HG03095 (cell line): Measurements from ENCODE around the gene BRAF.
"Not testable (repeated sequence)": the region's sequence is repeated elsewhere in the genome, so short reads cannot be mapped to it uniquely, and the experiment has no call there.

ENCODE experiments used
- ATAC-seq: cut with Tn5 transposase; IDR thresholded peaks from one replicate; pipeline ENCODE4 v1.9.1; 2021; ENCODE audit warnings: moderate library complexity; ENCODE audit not compliant: unreplicated experiment

The BRAF gene

GRCh38 chr7:140684066-140684950 is 240.4 kb downstream of the BRAF start:
- no peak for ATAC-seq

- no peak for ATAC-seq
Measured at GRCh38 chr7:140683657-140684056, 241.1 kb downstream of the BRAF start.

DNA sequence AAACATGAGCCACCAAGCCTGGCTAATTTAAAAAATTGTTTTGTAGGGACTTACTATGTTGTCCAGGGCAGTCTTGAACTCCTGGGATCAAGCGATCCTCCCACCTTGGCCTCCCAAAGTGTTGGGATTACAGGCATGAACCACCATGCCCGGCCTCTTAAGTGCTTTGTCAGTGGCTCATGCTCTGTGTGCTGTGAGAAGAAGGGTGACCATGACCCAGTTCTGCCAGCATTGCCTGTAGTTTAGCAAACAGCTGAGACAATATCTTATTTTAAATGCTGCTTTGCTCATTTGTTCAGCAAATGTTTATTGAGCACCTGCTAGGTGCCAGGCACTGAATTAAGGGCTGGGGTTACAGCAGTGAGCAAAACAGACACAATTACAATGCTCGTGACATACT is 243.0 kb downstream of the BRAF start:
- no peak for ATAC-seq

DNA sequence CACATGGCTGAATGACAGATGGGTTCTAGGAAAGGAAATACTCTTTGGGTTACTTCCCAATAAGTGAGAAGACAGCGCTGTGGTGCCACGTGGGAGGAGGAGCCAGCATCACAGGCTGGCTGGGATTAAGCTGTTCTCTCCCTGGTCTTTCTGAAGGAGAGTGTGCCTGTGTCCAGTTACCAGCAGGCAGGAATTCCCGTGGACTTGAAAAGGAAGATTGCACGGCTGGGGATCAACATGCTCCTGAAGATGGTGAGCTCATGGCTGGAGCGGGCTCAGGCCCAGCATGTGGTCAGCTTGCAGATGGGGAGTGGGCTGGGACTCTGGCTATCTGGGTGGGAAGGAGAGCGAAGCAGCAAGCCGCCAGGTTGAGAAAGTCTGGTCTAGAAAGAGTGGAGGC is 243.8 kb downstream of the BRAF start:
- ATAC-seq = no peak

DNA sequence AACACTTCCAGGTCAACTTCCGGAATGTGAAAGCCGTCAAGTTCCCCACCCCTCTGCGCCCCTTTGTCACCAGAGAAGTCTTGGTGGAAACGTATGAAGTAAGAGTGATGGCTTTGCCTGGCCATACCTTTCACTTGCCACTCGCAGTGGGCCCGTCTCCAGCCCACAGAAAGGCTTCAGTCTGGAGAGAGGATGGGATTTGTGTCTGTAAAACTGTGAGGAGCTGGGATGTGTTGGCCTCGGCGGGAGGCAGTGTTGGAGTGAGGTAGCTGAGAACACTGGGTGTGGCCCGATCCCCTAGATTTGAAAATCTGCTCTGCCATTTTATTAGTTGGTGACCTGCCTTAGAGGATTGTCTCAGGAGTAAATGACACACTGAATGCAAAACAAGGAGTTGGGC is 245.5 kb downstream of the BRAF start:
- ATAC-seq = no peak

- no peak for ATAC-seq
Measured at GRCh38 chr7:140678816-140679130, 246.0 kb downstream of the BRAF start.

GRCh38 chr7:140678081-140678815 is 246.5 kb downstream of the BRAF start:
- ATAC-seq = no peak

DNA sequence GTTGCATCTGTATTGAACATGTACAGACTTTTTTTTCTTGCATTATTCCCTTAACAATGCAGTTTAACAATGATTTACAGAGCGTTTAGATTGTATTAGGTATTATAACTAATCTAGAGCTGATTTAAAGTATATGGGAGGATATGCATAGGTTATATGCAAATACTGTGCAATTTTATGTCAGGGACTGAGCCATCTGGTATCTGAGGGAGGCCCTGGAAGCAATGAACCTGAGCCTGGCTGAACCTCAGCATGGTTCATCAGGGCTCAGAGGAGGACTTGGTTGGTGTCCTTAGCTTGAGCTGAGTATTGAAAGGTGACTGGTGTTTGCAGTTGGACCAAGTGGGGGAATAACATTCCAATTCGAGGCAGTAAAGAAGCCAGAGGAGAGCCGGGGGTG is 247.2 kb downstream of the BRAF start:
- ATAC-seq = no peak

GRCh38 chr7:140676956-140677355 is 247.8 kb downstream of the BRAF start:
- ATAC-seq = not testable (repeated sequence)

GRCh38 chr7:140676306-140676705 is 248.4 kb downstream of the BRAF start:
- peak; percentile 38 for ATAC-seq

DNA sequence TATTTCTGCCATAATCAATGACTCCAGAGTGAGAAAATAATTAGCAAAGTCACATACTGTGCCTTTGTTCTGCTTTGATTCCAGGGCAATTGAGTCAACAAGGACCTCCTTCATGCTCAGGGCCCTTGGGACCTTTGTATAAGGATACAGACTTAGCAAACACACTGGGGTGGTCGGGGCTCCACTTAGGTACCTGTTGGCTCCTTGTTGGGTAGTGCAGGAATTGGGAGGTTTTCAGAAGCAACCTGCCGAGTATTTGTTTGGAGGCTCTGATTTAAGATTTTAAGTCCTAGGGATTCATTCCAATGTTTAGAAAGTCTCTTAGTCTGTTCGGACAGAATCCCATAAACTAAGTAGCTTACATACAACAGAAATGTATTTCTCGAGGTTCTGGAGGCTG is 249.0 kb downstream of the BRAF start:
- ATAC-seq = no peak

DNA sequence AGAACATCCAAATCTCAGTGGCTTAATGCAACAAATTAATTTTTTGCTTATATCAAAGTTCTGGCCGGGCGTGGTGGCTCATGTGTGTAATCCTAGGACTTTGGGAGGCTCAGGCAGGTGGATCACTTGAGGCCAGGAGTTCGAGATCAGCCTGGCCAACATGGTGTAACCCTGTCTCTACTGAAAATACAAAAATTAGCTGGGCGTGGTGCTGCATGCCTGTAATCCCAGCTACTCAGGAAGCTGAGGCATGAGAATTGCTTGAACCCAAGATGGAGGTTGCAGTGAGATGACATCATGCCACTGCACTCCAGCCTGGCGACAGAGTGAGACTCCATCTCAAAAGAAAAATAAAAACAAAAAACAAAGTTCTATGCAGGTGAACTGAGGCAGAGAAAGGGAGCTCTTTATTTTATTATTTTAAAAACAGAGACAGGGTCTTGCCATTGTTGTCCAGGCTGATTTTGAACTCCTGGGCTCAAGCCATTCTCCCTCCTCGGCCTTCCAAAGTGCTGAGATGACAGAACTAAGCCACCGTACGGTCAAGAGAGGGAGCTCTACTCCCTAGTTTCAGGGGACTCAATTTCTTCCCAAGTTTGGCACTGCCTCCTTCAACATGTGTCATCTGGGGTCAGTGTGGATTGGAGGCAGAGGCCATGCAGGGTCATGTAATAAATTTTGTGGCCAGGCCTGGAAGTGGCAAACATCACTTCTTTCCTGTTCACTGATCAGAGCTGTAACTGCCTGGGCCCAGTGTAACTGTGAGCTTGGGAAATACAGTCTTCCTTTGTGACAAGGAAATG is 249.6 kb downstream of the BRAF start:
- ATAC-seq = no peak

DNA sequence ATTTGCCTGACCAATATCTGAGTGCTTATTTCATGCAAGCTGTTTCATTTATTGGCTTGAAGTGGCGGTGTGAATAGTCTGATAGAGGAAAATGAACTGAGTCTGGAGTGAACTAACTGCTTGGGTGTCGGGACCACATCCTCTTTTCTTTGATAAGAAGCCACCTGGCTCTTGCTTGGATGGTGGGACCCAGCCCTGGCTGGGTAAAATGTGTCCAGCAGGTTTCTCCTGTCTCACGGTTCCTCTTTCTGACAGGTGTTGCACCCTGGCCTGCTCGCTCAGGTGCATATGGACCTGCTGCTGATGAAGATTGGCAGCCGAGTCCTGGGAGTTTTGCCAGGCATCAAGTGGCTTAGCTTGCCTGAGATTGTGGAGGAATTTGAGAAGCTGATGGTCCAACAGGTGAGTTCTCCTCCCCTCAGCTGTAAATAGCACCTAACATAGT is 250.4 kb downstream of the BRAF start:
- ATAC-seq = no peak

DNA sequence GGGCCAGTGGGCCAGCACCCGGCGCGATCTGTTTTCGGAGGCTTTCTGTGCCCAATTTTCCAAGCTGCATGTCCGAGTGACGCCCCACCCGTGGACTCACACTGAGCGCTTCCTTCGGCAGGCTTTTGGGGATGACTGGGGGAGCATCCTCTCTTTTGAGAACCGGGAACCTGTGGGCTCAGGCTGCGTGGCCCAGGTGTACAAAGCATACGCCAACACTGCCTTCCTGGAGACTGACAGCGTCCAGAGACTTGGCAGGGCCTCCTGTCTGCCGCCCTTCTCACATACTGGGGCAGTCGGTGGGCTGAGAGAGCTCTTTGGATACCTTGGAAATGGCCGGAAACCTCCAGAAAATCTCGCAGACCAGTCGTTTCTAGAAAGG is 251.0 kb downstream of the BRAF start:
- no peak for ATAC-seq

- ATAC-seq = peak; percentile 40
Measured at GRCh38 chr7:140673063-140673773, 251.5 kb downstream of the BRAF start.

DNA sequence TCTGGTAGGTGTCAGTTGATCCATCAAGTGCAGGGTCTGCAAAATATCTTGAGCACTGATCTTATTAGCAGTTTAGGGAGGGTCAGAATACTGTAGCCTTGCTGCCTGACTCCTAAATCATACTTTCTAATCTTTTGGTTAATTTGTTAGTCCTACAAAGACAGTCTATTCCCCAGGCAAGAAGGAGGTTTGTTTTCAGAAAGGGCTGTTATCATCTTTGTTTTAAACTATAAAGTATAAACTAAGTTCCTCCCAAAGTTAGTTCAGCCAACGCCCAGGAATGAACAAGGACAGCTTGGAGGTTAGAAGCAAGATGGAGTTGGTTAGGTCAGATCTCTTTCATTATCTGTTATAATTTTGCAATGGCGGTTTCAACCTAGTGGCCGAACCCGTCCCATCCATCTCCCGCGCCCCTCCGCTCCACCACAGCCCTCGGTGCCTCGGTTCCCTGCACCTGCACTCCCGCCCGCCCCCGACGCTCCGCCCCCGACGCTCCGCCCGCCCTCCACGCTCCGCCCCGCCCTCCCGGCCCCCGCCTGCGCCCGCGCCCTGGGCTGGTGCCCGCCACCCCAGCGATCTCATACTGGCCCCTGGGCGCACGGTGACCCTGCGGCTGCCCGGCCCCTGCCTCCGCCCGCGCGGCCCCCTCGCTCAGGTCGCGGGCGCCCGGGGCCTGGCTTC is 252.2 kb downstream of the BRAF start, which contains the start of gene ADCK2:
Gene ADCK2, plus strand, starts transcription at position 564 of the 681 bp plus-strand sequence. CDS start 386 bp downstream, outside the sequence.
- peak; percentile 51 for ATAC-seq

GRCh38 chr7:140671966-140672365 is 252.8 kb downstream of the BRAF start:
- no peak for ATAC-seq

GRCh38 chr7:140670343-140670935 is 254.3 kb downstream of the BRAF start:
- no peak for ATAC-seq

- not testable (repeated sequence) for ATAC-seq
Measured at GRCh38 chr7:140669862-140670261, 254.9 kb downstream of the BRAF start.

GRCh38 chr7:140669352-140669751 is 255.4 kb downstream of the BRAF start:
- no peak for ATAC-seq
